ENCODE measurements around the gene ZNF800.

DNA sequence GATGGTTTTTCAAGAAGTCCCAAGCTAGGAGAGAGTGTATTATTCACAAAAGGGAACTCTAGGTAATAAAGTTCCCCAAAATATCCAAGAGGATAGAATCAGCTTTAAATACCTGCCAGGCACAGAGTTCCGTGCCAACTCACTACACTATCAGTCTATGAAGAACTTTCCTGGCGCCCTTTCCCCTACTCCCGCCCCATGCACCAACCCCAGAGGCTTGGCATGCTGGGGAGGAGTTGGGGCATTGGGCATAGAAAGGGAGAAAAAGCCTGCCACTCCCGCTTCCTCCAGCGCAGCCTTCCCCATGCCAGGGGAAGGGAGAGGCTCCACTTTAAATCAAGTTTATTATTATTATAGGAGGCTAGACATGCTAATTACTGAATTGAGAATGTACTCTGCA lies 54.9 kb downstream of the ZNF800 start:
- no peak for TF ChIP-seq CTCF (IDR thresholded peaks at IDR 0.05; ENCODE audit: poor library complexity)
- no peak for TF ChIP-seq EZH2phosphoT487 (IDR thresholded peaks at IDR 0.05; ENCODE audit: low read depth, severe bottlenecking, unreplicated experiment)
